SU-DHL-6 (cell line): ENCODE results near the gene SOX5.

Source experiments
- H2AFZ ChIP-seq: fragments of 200-600 bp; sonication (generic); 2 replicates; pipeline ENCODE4 v1.6.1; 2014; ENCODE audit warnings: low read depth, mild to moderate bottlenecking, moderate library complexity, mixed read lengths, antibody characterized with exemption, low read length; ENCODE audit not compliant: severe bottlenecking
- H3F3A ChIP-seq: fragments of 200-600 bp; shearing (Covaris generic); 2 replicates; pipeline ENCODE4 v1.6.0; 2016; ENCODE audit warnings: antibody characterized with exemption, mild to moderate bottlenecking; ENCODE audit not compliant: insufficient read depth
- H3K27ac ChIP-seq: fragments of 200-600 bp; sonication (generic); 2 replicates; pipeline ENCODE4 v1.5.1; 2016; ENCODE audit warnings: low read depth, mild to moderate bottlenecking, low read length, moderate library complexity, mixed read lengths
- H3K27me3 ChIP-seq: fragments of 200-600 bp; sonication (generic), shearing (Covaris generic); 2 replicates; pipeline ENCODE4 v1.6.0; 2014; ENCODE audit warnings: mild to moderate bottlenecking, low read length
- H3K36me3 ChIP-seq: fragments of 200-600 bp; sonication (generic); 2 replicates; pipeline ENCODE4 v1.6.1; 2014; ENCODE audit warnings: mild to moderate bottlenecking, low read length, mixed read lengths
- H3K4me2 ChIP-seq: fragments of 300-600, 200-600 bp; shearing (Covaris generic), sonication (generic); 2 replicates; pipeline ENCODE4 v1.6.0; 2014; ENCODE audit warnings: low read length, low read depth, mild to moderate bottlenecking; ENCODE audit not compliant: poor library complexity, severe bottlenecking
- H3K4me3 ChIP-seq: fragments of 200-600 bp; sonication (generic); 2 replicates; pipeline ENCODE4 v1.5.1; 2014; ENCODE audit warnings: antibody characterized with exemption, low read length, mild to moderate bottlenecking, mixed read lengths; ENCODE audit not compliant: insufficient read depth, poor library complexity, severe bottlenecking
- H3K79me2 ChIP-seq: fragments of 200-600 bp; sonication (generic); 2 replicates; pipeline ENCODE4 v1.6.1; 2014; ENCODE audit warnings: mild to moderate bottlenecking, low read length, moderate library complexity; ENCODE audit not compliant: insufficient read depth
- H3K9ac ChIP-seq: fragments of 200-600 bp; sonication (generic); 2 replicates; pipeline ENCODE4 v1.7.0; 2014; ENCODE audit warnings: mild to moderate bottlenecking, low read length
- H3K9me2 ChIP-seq: fragments of 200-600 bp; sonication (generic); replicated peaks from 2 replicates; pipeline ENCODE4 v1.6.1; 2014; ENCODE audit warnings: low read length; ENCODE audit not compliant: insufficient read depth
- H3K9me3 ChIP-seq: fragments of 200-600 bp; sonication (generic); 2 replicates; pipeline ENCODE4 v1.6.1; 2014; ENCODE audit warnings: low read length, mixed read lengths; ENCODE audit not compliant: insufficient read depth
- H4K20me1 ChIP-seq: fragments of 200-600 bp; sonication (generic); 2 replicates; pipeline ENCODE4 v1.6.1; 2014; ENCODE audit warnings: low read depth, mild to moderate bottlenecking, antibody characterized with exemption, low read length, moderate library complexity, mixed read lengths
- CTCF ChIP-seq: fragments of 200-600 bp; sonication (generic); IDR thresholded peaks from one replicate; pipeline ENCODE4 v1.5.1; 2017; ENCODE audit warnings: antibody characterized with exemption, mild to moderate bottlenecking, low read length, moderate library complexity; ENCODE audit not compliant: insufficient read depth, poor library complexity, severe bottlenecking
- EZH2phosphoT487 ChIP-seq: fragments of 200-600 bp; sonication (generic), shearing (Covaris generic); conservative IDR thresholded peaks from 2 replicates; pipeline ENCODE4 v1.6.1; 2018; ENCODE audit warnings: mild to moderate bottlenecking, antibody characterized with exemption, low read length, moderate library complexity, mixed read lengths

SOX5 gene

GRCh38 chr12:23600919-23601318 is 348.6 kb downstream of the SOX5 start:
- Histone ChIP-seq H3K79me2 (no peaks in the 10 kb centered on the region), H3K4me2 (no peak overlapping the region), H3K9me2 (no peaks in the 10 kb centered on the region), H3K27ac (no peak overlapping the region), H3K36me3 (no peaks in the 10 kb centered on the region), H3K4me3 (no peak overlapping the region), H3K27me3 (no peaks in the 10 kb centered on the region), H4K20me1 (no peaks in the 10 kb centered on the region), H3K9me3 (peaks cover 8% of the 10 kb centered on the region; the same call in 1 of the 2 replicates), H2AFZ (no peak overlapping the region), H3F3A (no peaks in the 10 kb centered on the region), H3K9ac (no peak overlapping the region)
- TF ChIP-seq EZH2phosphoT487 (no peak), CTCF (no peak)

- Histone ChIP-seq H3K9me2 (no peaks in the 10 kb centered on the region), H3K4me3 (no peak overlapping the region), H4K20me1 (no peaks in the 10 kb centered on the region), H3K79me2 (no peaks in the 10 kb centered on the region), H2AFZ (no peak overlapping the region), H3K9me3 (peaks cover 8% of the 10 kb centered on the region; the same call in 1 of the 2 replicates), H3K4me2 (no peak overlapping the region), H3K36me3 (no peaks in the 10 kb centered on the region), H3K9ac (no peak overlapping the region), H3F3A (no peaks in the 10 kb centered on the region), H3K27ac (no peak overlapping the region), H3K27me3 (no peaks in the 10 kb centered on the region)
- no peak for TF ChIP-seq EZH2phosphoT487
- no peak for TF ChIP-seq CTCF
These were observed 352.9 kb downstream of the SOX5 start for GRCh38 chr12:23596568-23596967.

- H4K20me1 ChIP-seq, result no peaks in the 10 kb centered on the region
These were observed 361.5 kb downstream of the SOX5 start for GRCh38 chr12:23587833-23588559.

More at GRCh38 chr12:23587833-23588559, 361.5 kb downstream of the SOX5 start:
- Histone ChIP-seq H2AFZ (no peak overlapping the region), H3K9me2 (0 out of 2 replicates have a peak, but pooled peaks cover 4% of the 10 kb centered on the region), H3K27me3 (no peaks in the 10 kb centered on the region), H3K4me2 (no peak overlapping the region), H3F3A (no peaks in the 10 kb centered on the region), H3K9ac (no peak overlapping the region), H3K36me3 (no peaks in the 10 kb centered on the region), H3K4me3 (no peak overlapping the region), H3K9me3 (no peaks in the 10 kb centered on the region), H3K79me2 (no peaks in the 10 kb centered on the region), H3K27ac (no peak overlapping the region)
- TF ChIP-seq CTCF (no peak), EZH2phosphoT487 (no peak)
